CD4-positive, alpha-beta T cell treated with Interleukin-17A for 4 hours (primary cell): ENCODE measurements around the gene RALGDS.

Experiments used
- DNase-seq: peaks from one replicate; pipeline ENCODE4 v3.0.0-alpha.2; 2020; ENCODE audit warnings: mixed read lengths

The RALGDS gene

DNA sequence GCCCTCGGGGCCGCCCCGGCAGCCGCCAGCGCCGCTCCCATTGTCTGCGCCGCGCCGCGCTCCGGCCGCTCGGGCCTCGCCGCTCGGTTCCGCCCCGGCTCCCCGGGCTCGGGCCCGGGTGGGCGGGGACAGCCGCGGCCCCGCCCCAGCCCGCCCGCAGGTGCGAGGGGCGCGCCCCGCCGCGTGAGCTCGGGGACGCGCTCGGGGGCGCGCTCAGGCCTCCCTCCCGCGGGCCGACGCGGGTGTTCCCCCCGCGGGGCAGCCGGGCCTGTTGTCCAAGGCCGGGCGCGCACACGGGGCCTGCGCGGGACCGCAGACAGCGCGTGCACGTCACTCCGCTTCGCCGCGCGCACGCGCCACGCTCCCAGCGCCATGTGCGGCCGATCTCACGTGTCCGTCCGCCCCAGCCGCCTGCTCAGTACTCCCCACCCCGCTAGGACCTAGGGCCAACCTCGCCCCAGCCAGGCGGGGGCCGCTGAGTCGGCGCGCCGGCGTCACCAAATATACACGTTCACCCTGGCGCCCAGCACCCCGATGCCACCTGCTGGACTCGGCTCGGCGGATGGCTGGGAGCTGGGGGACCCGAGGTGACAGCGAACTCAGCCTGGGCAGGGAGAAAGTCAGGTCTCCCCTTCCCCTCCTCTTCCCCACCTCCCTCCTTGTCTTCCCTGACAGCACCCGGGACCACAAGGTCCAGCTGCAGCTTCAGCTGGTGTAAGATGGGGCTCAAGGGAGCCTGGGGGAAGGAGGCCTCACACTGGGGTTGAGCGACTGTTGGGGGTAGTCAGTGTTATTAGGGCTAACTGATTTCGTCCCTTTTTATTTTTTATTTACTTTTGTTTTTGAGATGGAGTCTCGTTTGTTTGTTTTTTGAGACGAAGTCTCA, 28.3 kb upstream of the RALGDS start:
- peak; percentile 86 for DNase-seq

DNA sequence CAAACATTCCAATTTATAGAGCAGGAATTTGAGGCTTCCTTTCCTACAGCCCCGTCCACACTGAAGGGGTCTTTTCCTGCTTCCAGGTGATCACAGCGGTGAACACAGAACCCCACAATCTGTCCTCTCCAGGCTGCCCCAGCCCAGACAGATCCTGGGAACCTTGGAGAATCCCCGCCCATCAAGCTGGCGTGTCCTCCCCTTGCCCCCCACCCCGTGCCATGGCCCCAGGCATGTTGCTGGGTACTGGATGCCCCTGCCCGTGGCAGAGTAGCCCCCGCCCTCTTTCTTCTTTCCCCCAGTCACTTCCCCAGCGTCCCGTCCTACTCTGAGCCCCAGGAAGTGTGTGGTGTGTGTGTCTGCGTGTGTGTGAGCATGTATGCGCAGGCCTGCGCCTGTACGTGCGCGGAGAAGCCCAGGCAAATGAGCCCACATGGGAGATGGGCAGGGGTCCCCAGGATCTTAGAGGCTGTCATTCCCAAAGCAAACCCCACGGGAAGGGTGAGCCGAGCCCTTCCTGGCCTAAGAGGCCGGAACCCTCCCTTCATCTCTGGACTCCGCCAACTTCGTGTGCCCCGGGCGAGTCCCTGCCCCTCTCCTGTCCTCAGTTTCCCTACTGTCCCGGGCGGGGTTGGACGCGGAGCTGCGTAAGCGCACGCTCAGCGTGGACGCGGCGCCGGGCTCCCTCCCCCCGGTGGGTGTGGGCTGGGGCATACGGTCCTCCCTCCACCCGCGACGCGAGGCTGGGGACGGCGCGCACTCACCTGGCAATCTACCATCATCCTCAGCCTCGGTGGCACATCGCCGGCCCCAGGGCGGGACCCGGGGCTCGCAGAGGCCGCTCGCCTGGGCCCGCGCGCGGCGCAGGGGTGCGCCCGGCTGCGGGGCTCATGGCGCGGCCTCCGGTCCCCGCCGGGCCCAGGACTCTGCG, 27.4 kb upstream of the RALGDS start:
- peak; percentile 71 for DNase-seq

- DNase-seq, result peak; percentile 89
These were observed 26.6 kb upstream of the RALGDS start for GRCh38 chr9:133147412-133148198.

DNA sequence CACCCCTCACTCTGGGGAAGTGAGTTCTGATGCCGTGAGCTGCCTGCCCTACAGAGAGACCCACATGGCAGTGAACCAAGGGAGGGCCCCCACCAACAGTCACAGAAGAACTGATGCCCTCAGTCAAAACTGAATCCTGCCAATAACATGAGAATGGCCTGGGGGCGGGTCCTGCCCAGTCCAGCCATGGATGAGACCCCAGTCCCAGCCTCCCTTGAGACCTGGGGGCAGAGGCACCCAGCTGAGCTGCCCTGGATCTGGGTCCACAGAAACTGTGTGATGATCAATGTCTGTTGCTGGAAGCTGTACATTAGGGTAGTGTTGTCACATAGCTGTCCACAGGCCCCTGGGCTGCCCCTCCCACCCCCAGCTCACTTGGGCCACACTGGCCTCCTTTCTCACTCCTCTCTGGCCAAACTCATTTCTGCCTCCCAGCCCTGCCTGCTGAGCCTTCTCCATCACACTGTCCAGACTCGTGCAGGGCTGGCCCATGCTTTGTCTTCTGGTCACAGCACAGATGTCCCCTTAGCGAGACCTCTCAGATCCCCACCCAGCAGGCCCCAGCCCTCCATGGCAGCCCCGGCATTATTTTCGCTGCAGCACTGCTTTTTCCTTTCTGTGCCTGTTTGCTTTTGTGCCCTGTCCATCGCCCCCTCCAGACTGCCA, 25.8 kb upstream of the RALGDS start:
- DNase-seq, result no peak

GRCh38 chr9:133144904-133145851, 24.1 kb upstream of the RALGDS start:
- no peak for DNase-seq

DNA sequence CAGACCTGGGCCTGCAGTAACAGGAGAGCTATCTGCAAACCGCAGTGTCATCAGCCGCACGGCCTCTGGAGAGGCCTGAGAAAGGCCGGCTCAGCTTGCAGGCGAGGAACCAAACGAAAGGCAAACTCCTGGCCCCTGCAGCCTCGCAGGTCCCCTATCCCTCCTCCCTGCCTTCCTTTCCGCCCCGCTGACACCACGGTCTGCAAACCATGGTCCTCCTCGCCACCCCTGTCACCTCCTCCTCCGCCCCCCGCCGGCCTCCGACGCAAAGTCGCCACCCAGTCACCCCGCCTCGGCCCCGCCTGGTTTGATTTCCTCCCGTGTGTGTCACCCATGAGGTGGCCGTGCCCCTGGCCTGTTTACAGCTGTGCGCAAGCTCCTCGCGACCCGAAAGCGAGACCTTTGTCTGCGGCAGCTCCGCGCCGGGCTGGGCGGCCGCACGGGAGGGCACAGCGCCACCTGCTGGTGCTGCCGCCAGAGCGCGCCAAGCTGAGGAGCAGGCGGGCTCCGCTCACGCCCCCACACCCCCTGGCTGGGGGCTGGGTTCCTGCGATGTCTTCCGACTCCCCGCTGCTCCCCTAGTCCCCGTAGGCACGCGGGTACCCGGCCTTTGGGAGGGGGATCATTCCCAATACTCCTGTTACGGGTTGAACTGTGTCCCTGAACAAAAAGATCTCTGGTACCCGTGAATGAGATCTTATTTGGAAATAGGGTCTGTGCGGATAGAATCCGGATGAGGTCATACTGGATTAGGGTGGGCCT, 23.3 kb upstream of the RALGDS start:
- DNase-seq, result peak; percentile 97

DNA sequence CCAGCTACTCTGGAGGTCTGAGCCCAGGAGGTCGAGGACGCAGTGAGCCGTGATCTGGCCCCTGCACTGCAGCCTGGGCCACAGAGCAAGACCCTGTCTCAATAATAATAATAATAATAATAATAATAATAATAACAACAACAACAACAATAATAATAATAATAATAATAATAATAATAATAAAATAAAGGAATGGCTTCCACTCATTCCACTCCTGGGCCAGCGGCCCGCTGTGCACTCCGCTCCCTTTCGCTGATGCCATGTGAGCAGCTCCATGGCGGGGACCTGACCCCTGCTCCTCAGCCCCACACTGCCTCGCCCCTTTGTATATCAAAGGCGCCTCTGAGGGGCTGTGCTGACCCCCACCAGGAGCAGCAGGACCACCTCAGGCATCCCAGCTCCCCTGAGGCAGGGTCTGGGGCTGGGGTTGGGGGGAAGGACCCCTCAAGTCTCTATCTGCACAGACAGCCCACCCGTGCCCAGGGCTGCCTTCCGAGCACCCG, 22.6 kb upstream of the RALGDS start:
- no peak for DNase-seq

DNA sequence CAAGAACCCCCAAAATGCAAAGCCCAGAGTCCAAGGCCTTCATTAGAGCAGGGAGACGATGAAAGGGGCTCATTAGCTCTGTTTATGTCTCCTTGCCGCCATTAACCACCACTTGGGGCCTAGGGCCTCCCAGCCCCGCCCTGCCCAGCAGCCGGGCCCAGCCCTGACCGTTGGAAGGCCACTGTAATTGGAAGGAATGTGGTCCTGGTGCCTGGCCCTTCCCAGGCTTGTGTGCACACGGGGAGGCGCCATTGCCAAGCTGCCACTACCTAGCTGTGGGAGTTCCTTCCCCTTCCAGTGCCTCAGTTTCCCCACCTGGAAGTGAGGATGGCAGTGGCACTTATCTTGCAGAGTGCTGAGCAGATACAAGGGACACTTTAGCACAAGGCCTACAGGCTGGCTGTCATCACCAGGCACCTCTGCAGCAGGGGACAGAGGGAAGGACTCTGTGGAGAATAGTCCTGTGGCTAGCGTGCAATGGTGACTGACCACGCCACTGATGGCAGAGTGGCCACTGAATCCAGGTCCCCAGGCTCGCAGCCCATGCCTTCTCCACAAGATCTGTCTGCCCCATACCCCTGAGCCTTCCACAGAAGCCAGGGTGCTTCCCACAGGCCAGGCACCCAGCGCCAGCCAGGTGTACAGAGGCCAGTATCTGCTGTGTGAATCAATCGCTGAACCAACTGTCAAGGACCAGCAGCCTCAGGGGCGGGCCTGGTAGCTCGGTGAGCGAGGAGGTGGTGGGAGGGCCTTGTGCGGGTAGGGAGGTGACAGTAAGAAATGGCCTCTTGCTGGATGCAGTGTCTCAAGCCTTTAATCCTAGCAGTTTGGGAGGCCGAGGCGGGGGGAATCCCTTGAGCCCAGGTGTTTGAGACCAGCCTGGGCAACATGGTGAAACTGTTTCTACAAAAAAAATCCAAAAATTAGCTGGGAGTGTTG, 21.9 kb upstream of the RALGDS start:
- peak; percentile 50 for DNase-seq

GRCh38 chr9:133141833-133142595, 21.0 kb upstream of the RALGDS start:
- DNase-seq, result peak; percentile 89

DNA sequence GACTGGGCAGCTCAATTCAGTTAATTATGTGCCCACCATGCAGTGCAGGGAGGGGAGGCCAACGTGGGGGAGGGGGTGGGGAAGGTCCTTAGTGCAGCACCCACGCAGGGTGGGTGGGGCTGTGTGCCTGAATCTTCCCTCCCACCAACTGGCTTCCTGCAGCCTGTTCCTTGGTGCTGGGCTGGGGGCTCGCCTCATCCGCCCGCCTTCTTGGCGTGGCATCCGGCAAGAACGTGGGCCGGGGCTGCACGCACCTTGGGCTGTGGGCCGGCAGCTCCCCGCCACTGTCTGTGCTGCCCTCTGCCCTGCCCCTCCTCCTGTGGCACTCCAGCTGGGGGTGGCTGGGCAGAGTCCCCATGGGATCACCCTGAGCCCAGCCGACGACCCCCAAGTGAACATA, 19.6 kb upstream of the RALGDS start:
- no peak for DNase-seq

DNA sequence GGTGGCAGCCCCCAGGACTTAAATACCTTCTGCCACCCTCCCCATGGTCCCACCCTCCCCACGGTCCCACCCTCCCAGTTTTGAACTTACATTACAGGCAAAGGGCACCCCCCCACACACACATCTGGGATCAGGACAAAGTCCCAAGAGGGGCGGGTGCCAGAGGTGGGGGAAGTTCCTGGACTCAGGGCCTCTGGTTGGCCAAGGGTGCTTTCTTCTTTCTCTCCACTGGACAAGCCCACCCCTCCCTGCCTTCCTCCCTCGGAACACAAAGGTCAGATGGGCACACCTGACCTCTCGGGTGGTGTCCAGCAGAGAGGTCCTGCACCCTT, 19.1 kb upstream of the RALGDS start:
- DNase-seq, result no peak

- no peak for DNase-seq
These were observed 18.5 kb upstream of the RALGDS start for GRCh38 chr9:133139246-133140173.

- no peak for DNase-seq
These were observed 16.6 kb upstream of the RALGDS start for GRCh38 chr9:133137451-133138231.

- DNase-seq, result peak; percentile 75
These were observed 14.2 kb upstream of the RALGDS start for GRCh38 chr9:133135146-133135745.

GRCh38 chr9:133134388-133135145, 13.5 kb upstream of the RALGDS start:
- DNase-seq, result no peak
